Measurements from ENCODE around the gene ACSF3.

Gene ACSF3

GRCh38 chr16:89201439-89202377, 108.1 kb downstream of the ACSF3 start:
- no peak for DNase-seq (ENCODE audit: low spot score)

GRCh38 chr16:89202422-89203215, 109.0 kb downstream of the ACSF3 start:
- DNase-seq (ENCODE audit: low spot score) = no peak
